NCI-H146 treated with DMSO at 0.1 percent for 48 hours (cell line): ENCODE data around the gene TAF9.
"Not testable (repeated sequence)": the region's sequence is repeated elsewhere in the genome, so short reads cannot be mapped to it uniquely, and the experiment has no call there.

Experiments
- DNase-seq: peaks from one replicate; lab custom pipeline; 2025; ENCODE audit not compliant: unreplicated experiment; lab: John Stamatoyannopoulos, UW

TAF9 gene

DNA sequence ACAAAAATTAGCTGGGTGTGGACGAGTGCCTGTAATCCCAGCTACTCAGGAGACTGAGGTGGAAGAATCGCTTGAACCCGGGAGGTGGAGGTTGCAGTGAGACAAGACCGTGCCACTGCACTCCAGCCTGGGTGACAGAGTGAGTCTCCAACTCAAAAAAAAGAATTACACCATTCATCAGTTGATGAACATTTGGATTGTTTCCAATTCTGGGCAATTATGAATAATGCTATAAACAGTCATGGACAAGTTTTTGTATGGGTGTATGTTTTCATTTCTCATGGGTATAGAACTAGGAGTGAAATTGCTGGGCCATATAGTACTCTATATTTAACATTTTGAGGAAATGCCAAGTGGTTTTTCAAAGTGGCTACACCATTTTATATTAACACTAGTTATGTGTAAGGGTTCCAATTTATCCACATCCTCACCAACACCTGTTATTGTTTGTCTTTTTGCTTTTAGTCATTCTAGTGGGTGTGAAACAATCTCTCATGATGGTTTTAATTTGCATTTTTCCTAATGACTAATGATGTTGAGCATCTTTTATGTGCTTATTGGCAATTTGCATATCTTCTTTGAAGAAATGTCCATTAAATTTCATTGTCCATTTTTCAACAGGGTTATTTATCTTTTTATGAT lies 27.7 kb downstream of the TAF9 start:
- DNase-seq: no peak

DNA sequence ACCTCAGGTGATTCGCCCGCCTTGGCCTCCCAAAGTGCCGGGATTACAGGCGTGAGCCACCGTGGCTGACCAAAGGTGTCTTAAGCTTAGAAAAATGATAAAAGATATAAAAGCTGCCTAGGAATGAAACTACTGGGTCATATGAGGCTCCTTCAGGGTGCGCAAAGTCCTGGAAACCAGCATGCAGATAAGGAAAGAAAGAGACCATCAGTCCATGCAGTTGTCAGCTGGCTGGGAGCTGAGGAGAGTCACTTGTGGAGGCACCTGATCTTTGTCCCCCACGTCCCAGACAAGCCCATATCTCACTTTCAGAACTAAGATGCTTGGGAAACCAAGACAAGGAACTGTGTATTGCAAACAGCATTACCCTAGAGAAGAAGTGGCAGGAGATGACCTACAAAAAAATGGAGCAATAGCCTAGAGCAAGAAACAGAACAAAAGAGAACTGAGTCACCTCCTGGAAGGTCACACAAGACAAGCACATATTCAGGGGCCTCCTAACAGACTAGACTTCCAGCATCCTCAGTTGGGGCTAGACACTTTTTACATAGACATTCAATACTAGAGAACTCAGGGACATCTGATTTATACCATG lies 33.9 kb downstream of the TAF9 start:
- no peak for DNase-seq

DNA sequence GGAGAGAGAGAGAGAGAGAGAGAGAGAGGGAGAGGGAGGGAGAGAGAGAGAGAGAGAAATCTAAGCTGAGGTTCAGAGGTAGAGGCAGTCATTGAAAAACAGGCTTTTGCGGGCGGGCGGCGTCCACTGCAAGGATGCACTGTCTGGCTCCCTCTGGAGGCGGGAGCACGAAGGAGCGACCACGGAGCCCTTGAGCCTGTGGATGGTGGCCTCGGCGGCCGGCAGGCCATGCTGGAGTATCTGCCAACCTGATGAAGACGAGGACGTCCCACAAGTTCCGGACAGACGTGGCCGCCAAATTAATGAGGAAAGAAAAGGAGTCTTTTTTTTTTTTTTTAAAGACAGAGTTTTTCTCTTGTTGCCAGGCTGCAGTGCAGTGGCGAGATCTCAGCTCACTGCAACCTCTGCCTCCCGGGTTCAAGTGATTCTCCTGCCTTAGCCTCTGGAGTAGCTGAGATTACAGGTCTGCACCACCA lies 34.5 kb downstream of the TAF9 start:
- DNase-seq: peak; percentile 63

DNA sequence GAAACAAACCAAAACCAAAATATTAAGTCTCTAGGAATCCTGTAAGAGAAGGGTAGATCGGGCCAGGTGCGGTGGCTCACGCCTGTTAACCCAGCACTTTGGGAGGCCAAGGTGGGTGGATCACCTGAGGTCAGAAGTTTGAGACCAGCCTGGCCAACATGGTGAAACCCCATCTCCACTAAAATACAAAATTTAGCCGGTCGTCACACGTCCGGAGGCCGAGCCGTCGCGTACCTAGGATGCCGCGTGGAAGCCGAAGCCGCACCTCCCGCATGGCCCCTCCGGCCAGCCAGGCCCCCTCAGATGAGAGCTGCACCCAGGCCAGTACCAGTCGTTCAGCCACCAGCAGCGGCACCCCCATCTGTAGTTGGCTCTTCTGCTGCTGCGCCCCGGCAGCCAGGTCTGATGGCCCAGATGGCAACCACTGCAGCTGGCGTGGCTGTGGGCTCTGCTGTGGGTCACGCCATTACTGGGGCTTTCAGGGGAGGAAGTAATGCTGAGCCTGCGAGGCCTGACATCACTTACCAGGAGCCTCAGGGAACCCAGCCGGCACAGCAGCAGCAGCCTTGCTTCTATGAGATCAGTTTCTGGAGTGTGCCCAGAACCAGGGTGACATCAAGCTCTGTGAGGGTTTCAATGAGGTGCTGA lies 35.5 kb downstream of the TAF9 start:
- DNase-seq: not testable (repeated sequence)

DNA sequence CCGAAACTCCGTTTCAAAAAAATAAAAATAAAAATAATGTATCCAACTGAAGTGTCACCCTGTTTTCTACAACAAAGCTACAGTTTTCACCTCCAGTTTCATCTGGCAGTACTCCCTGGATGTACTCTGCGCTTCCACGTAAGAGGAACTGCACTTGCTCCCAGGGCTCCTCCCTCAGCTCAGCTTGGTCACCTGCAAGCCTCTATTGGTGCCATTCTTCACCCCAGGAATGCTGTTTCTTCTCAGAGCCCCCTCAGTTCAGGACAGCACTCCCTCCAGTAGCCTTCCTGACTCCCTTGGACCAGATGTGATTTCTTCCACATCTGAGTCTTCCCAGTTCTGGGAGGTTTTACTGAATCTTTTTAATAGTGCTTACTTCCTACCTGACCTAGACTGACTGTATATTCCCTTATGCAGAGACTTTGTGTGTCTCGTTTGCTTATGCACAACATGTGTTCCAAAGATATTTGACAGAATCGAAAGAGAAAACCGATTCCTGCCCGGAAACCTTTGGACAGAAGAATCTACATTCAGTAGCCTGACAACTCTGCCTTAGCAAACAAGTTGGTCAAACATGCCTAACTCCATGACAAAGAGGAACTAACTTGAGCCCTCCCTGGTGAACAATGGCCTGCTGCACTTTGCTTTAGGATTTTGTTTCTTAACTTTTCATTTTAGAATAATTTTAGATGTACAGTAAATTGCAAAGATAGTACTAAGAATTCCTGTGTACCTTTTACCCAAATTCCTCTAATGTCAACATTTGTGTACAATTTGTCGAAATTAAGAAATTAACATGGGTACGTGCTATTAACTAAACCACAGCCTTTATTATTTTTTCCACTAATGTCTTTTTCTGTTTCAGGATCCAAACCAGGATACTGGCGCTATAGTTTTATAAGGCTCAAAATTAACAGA lies 37.5 kb downstream of the TAF9 start:
- peak; percentile 17 for DNase-seq

DNA sequence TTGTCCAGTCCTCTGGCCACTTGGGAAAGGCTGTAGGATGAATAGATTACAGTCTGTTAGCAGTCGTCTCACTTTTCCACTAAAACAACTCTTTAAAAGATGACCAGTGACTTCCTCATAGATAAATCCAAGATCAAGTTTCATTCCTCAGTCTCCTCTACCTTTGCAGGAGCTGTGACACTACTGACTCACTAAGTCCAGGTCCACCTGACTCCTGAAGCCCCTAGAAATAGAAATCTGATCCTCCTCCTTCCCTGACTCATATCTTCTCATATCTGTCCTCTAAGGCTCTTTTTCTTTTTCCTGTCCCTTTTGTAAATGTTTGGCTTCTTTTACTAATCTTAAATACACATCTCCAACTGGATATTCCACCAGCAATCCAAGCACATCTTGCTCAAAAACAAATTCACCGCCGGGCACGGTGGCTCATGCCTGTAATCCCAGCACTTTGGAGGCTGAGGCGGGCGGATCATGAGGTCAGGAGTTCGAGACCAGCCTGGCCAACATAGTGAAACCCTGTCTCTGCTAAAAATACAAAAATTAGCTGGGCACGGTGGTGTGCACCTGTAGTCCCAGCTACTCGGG lies 39.3 kb downstream of the TAF9 start:
- no peak for DNase-seq

DNA sequence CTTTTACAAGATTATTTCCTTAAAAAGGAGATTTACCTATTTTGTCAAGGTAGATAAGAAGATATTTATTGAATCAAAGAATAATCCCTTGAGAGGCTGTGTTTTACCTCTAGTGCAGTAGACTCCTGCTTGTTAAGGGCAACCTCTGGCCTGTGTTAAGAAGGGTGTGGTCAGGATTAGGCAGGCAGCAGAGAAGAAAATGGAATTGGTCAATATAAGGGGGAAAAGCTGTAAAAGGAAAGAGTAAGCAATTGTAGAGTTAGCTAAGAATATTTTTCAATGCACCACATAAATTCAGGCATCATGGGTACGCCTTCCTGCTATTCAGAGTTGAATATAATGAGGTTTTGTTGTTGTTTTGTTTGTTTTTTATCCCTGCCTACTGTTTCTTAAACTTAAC lies 43.0 kb downstream of the TAF9 start:
- DNase-seq: no peak

DNA sequence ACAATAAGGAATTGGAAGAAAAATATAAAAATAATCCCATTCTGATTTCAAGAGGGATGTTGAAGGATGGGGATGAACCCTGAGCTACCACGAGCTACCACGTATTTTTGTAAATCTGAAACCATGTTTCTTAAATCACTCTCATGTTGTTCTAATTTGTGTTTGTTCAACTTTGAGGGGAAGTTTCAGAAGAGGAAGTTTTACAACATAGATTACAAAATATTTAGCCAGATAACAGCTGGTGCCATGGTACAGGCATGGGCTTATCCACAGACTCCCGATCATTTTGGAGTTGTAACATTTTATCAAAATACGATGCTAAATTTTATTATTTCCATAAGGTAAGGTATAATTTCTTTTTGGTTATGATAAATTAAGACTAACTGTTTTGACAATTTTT lies 51.9 kb downstream of the TAF9 start:
- no peak for DNase-seq

DNA sequence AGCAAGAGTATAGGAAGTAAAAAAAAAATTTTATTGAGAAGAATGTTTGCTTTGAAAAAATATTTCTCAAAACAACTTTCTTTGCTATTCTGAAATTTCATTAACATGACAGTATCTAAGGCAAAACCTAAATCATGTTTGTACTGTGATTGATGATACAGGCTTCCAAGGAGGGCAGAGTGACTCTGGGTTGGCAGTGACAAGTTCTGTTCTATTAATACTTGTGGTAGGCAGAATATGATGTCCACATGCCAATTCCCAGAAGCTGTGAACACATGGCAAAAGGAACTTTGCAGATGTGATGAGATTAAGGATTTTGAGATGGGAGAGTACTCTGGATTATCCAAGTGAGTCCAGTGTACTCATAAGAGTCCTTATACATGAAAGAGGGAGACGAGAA lies 53.3 kb downstream of the TAF9 start:
- no peak for DNase-seq
